ENCODE results near the gene PRKAR1A. TPM values are rescaled to one million over a fixed set of nuclear protein-coding genes. Genes with fewer than 3 reads are reported as not detected.
A peak's percentile ranks its signal among the peaks of the same experiment; 100 is the strongest.

Gene PRKAR1A
- total RNA-seq, 1 donor from 2014 or later: 186 TPM

DNA sequence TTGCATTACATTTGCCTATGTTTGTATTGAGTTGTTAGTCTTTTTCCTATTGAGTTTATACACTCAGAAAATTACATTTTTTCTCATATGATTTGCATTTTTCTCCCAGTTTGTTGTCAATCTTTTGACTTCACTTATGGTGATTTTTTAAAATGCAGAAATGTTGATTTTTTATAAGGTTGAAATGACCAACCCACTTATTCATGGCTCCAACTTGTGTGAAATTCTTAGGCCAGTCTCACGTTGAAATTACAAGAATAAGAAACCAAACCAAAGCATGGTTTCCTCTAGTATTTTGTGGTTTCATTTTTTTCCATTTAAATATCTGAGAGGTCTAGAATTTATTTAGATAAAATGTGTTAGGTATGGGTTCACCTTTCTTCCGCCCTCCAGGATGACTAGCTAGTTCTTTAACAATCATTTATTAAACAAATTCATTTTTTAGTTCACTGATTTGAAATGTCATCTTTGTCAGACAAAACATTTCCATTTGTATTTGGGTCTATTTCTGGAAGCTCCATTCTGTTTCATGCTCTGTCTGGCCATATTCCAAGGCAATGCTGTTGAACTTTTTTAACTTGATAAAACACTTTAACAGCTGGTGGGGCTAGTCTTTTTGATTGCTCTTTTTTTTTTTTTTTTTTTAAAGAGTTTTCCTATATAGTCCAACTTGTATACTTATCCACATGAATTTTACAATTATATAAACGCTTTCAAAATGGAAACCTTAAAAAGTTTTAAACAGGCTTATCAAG is 48.9 kb downstream of the PRKAR1A start:
- TF ChIP-seq POLR2A (IDR thresholded peaks at IDR 0.05) (no peak), CTCF (IDR thresholded peaks at IDR 0.05) (no peak), POLR2AphosphoS5 (IDR thresholded peaks at IDR 0.05; ENCODE audit: insufficient read depth in 1 of 2, low read depth in 1 of 2) (no peak)
- H3K27ac ChIP-seq: no peak overlapping the region
- intact Hi-C loops (cut with DNase I): no loop called here
- H3K4me1 ChIP-seq: peaks cover 41% of the 10 kb centered on the region
- H3K36me3 ChIP-seq: no peaks in the 10 kb centered on the region
- no peak for DNase-seq (ENCODE audit: extremely low spot score in 2 of 2)
- no peak overlapping the region for H3K4me3 ChIP-seq
- no peaks in the 10 kb centered on the region for H3K27me3 ChIP-seq
- no peaks in the 10 kb centered on the region for H3K9me3 ChIP-seq

DNA sequence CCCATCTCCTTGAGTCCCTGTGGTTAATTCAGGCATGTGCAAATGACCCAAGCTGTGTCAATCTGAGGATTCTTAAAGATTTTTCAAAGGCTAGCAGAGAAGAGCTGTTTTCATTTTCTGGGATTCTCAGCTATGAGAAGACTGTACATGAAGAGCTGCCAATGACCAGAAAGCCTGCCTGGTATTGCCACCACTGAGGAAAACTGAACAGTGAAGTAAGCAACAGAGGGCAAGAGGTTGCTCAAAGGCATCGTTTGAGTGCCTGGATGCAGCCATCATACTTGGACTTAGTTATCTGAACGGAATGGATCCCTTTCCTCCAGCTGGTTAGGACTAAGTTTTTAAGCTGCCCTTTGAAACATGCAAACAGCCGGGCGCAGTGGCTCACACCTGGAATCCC is 50.5 kb downstream of the PRKAR1A start:
- Histone ChIP-seq H3K9me3 (no peaks in the 10 kb centered on the region), H3K27ac (no peak overlapping the region), H3K4me3 (no peak overlapping the region), H3K27me3 (no peaks in the 10 kb centered on the region), H3K4me1 (peaks cover 57% of the 10 kb centered on the region), H3K36me3 (no peaks in the 10 kb centered on the region)
- intact Hi-C loops (cut with DNase I): no loop called here
- no peak for TF ChIP-seq POLR2AphosphoS5 (IDR thresholded peaks at IDR 0.05; ENCODE audit: insufficient read depth in 1 of 2, low read depth in 1 of 2)
- TF ChIP-seq CTCF (IDR thresholded peaks at IDR 0.05): no peak
- TF ChIP-seq POLR2A (IDR thresholded peaks at IDR 0.05): no peak
- no peak for DNase-seq (ENCODE audit: extremely low spot score in 2 of 2)

DNA sequence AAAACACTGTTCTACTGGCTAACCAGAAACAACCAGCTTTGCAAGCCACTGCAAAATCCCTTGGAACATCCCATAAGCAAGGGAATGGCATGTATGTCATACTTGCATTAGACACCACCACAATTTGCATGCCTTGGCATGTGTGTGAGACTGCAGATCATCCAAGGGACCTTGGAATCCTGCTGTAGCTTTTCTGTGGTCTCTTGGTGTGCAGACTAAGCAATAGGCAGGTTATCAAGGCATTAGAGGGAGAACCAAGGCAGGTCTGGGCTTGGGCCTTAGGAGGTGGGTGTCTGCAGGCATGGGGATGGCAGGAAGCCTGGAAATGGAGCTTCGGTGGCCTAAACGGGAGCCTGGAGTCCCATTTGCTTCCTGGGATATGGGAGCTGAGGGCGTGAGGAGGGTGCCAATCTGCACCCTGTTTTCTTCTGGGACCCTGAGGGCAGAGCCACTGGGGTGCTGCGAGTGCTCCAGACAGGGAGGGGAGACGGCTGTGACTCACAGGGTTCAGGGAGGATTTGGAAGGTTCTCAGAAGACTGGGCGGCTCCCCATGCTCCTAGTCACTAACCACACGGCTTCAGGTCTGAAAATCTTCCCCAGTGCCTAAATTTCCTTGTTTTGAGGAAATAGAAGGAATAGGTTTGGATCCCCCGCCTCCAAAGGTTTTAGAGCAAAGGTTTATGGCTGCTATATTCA is 52.3 kb downstream of the PRKAR1A start:
- TF ChIP-seq POLR2A (IDR thresholded peaks at IDR 0.05): no peak
- TF ChIP-seq CTCF (IDR thresholded peaks at IDR 0.05): no peak
- peak in 1 of 2 donors; percentile 28 for TF ChIP-seq POLR2AphosphoS5 (IDR thresholded peaks at IDR 0.05; ENCODE audit: insufficient read depth in 1 of 2, low read depth in 1 of 2)
- Histone ChIP-seq H3K4me3 (no peak overlapping the region), H3K27me3 (no peaks in the 10 kb centered on the region), H3K27ac (peak overlapping the region; percentile 12), H3K9me3 (no peaks in the 10 kb centered on the region), H3K4me1 (peaks cover 59% of the 10 kb centered on the region), H3K36me3 (no peaks in the 10 kb centered on the region)
- no peak for DNase-seq (ENCODE audit: extremely low spot score in 2 of 2)
- intact Hi-C loops (cut with DNase I): no loop called here

DNA sequence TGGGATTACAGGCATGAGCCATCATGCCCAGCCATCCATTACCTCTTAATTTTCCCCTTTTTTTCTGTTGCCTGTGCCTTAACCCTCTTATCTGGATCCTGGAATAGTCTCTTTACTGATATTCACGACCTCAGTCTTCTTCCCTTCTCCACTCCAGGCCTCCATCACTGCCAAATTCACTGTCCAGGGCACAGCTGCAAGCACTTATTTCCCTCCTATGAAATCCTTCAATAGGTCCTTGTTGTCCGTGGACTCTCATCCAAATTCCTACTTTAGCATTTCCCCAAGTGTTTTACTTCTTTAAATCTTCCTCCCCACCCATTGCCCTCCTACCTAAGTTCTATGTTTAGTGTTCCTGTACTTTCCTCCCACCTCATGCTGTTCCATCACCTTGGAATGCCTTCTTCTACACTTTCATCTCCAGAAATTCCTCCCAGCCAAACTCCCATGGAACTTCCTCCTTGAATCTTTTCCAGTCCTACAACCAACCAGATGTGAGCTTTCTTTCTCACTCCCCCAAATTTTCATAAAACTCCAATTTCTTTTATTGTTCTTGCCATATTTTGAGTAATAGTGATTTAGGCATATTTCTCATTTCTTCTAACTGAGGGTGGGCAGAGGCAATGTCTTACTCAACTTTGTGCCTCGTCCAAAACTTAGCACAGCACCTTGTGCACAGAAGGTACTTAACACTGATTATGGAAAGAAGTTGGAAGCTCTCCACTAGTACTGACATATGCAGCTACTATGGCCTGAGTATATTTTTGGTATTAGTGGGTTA is 53.6 kb downstream of the PRKAR1A start:
- no peak for TF ChIP-seq POLR2AphosphoS5 (IDR thresholded peaks at IDR 0.05; ENCODE audit: insufficient read depth in 1 of 2, low read depth in 1 of 2)
- no peak for TF ChIP-seq POLR2A (IDR thresholded peaks at IDR 0.05)
- TF ChIP-seq CTCF (IDR thresholded peaks at IDR 0.05): no peak
- H3K9me3 ChIP-seq: no peaks in the 10 kb centered on the region
- intact Hi-C loops (cut with DNase I): no loop called here
- DNase-seq (ENCODE audit: extremely low spot score in 2 of 2): no peak
- peaks cover 59% of the 10 kb centered on the region for H3K4me1 ChIP-seq
- no peak overlapping the region for H3K4me3 ChIP-seq
- H3K27me3 ChIP-seq: no peaks in the 10 kb centered on the region
- H3K36me3 ChIP-seq: no peaks in the 10 kb centered on the region
- H3K27ac ChIP-seq: peak overlapping the region; percentile 20

Measured in vagina (tissue), 2 donors.